ENCODE data around the gene IMPG2. TPM values are rescaled to one million over a fixed set of nuclear protein-coding genes. Genes with fewer than 3 reads are reported as not detected.

Gene IMPG2
- total RNA-seq, 2 donors from 2014 or later: 0.23 to 0.28 TPM

DNA sequence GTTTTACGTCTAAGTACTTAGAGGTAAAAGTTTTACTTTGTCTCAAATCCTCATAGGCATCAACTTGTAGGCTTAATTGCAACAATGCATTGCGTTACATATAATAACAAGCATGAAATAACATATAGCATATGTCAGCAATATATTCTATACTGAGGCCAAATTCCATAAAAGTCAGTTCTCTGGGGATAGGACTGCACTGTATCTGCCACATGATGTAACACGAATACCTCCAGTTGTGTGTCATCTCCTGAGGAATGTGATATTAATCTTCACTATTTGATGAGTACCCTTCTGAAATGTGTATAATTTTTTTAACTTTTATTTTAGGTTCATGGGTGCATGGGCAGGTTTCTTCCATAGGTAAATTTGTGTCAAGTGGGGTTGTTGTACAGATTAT is 126.4 kb downstream of the IMPG2 start:
- H3K36me3 ChIP-seq: no peaks in the 10 kb centered on the region
- no peaks in the 10 kb centered on the region for H3K4me1 ChIP-seq (replicated peaks)
- WGBS: 94% methylated on average over 3 of the region's 3 CpGs
- no peaks in the 10 kb centered on the region for H3K9me3 ChIP-seq
- TF ChIP-seq, protein P1, sequence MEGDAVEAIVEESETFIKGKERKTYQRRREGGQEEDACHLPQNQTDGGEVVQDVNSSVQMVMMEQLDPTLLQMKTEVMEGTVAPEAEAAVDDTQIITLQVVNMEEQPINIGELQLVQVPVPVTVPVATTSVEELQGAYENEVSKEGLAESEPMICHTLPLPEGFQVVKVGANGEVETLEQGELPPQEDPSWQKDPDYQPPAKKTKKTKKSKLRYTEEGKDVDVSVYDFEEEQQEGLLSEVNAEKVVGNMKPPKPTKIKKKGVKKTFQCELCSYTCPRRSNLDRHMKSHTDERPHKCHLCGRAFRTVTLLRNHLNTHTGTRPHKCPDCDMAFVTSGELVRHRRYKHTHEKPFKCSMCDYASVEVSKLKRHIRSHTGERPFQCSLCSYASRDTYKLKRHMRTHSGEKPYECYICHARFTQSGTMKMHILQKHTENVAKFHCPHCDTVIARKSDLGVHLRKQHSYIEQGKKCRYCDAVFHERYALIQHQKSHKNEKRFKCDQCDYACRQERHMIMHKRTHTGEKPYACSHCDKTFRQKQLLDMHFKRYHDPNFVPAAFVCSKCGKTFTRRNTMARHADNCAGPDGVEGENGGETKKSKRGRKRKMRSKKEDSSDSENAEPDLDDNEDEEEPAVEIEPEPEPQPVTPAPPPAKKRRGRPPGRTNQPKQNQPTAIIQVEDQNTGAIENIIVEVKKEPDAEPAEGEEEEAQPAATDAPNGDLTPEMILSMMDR (IDR thresholded peaks at IDR 0.05): no peak
- TF ChIP-seq POLR2AphosphoS5 (IDR thresholded peaks at IDR 0.05) (no peak), POLR2A (IDR thresholded peaks at IDR 0.05) (no peak)
- intact Hi-C loops (cut with DNase I): loop anchor here (2.0 kb wide), 1 partner anchor 303 kb away; no protein-coding TSS in a partner anchor
- no peaks in the 10 kb centered on the region for H3K27me3 ChIP-seq (replicated peaks; ENCODE audit: insufficient read depth)
- no peak overlapping the region for H3K4me3 ChIP-seq
- DNase-seq (ENCODE audit: low spot score): no peak
- no peak overlapping the region for H3K27ac ChIP-seq

DNA sequence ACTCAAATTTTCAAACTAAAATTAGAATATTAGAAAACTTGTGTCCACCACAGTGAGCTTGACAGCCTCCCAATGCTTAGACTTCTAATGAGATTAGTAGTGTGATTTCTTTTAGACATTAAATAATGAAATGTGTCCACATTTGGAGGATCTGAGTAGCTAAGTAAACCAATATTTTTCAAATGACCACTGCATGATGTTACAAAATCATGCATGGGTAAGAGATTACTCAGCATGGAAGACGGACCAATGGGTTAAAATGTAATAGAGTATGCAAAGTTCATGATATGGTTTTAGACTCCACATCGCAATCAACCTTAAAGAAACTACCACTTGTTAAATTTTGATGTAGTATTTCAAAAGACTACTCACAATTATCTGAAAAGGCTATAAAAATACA is 130.6 kb downstream of the IMPG2 start:
- TF ChIP-seq POLR2AphosphoS5 (IDR thresholded peaks at IDR 0.05) (no peak), POLR2A (IDR thresholded peaks at IDR 0.05) (no peak)
- TF ChIP-seq, protein P1 (IDR thresholded peaks at IDR 0.05): no peak
- Histone ChIP-seq H3K4me1 (replicated peaks) (no peaks in the 10 kb centered on the region), H3K27ac (no peak overlapping the region), H3K9me3 (no peaks in the 10 kb centered on the region), H3K36me3 (no peaks in the 10 kb centered on the region), H3K27me3 (replicated peaks; ENCODE audit: insufficient read depth) (no peaks in the 10 kb centered on the region), H3K4me3 (no peak overlapping the region)
- DNase-seq (ENCODE audit: low spot score): no peak
- WGBS: 96% methylated on average over 2 of the region's 2 CpGs
- intact Hi-C loops (cut with DNase I): no loop called here

DNA sequence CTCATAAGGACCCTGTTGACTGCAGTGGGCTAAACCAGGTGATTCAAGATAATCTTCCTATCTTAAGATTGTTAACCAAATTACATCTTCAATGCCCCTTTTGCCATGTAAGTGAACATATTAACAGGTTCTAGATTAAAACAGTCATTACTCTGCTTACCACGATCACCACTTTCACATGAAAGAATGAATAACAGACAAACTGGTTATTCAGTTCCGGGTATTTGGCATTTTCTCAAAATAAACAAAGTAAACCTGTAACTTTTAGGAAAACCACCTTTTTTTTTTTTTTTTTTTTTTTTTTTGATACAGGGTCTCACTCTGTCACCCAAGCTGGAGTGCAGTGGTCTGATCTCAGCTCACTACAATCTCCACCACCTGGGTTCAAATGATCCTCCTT is 131.2 kb downstream of the IMPG2 start:
- TF ChIP-seq, protein P1 (IDR thresholded peaks at IDR 0.05): no peak
- no peak for TF ChIP-seq POLR2A (IDR thresholded peaks at IDR 0.05)
- no peak for TF ChIP-seq POLR2AphosphoS5 (IDR thresholded peaks at IDR 0.05)
- Histone ChIP-seq H3K27me3 (replicated peaks; ENCODE audit: insufficient read depth) (no peaks in the 10 kb centered on the region), H3K4me1 (replicated peaks) (no peaks in the 10 kb centered on the region), H3K9me3 (no peaks in the 10 kb centered on the region), H3K36me3 (no peaks in the 10 kb centered on the region), H3K27ac (no peak overlapping the region), H3K4me3 (no peak overlapping the region)
- intact Hi-C loops (cut with DNase I): no loop called here
- no peak for DNase-seq (ENCODE audit: low spot score)
- 38% methylated on average over 2 of the region's 2 CpGs for WGBS

DNA sequence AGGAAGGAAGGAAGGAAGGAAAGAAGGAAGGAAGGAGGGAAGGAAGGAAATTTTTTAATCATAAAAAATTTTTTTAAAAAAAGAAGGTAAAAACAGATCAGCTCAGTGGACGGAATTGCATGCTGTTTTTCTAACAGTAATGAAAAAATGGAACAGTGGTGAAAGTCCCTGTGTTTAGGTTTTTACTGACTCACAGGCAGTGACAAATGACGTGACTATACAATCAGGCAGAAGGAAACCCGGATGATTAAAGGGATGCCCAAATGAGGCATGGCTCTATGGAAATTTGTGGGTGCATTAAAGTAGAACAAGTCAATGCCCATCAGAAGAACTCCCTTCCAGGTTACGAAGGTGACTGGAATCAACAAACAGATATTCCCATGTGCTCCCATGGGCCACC is 135.0 kb downstream of the IMPG2 start:
- intact Hi-C loops (cut with DNase I): no loop called here
- Histone ChIP-seq H3K4me1 (replicated peaks) (no peaks in the 10 kb centered on the region), H3K4me3 (no peak overlapping the region), H3K9me3 (no peaks in the 10 kb centered on the region), H3K36me3 (no peaks in the 10 kb centered on the region), H3K27ac (no peak overlapping the region), H3K27me3 (replicated peaks; ENCODE audit: insufficient read depth) (no peaks in the 10 kb centered on the region)
- TF ChIP-seq POLR2AphosphoS5 (IDR thresholded peaks at IDR 0.05): no peak
- TF ChIP-seq, protein P1 (IDR thresholded peaks at IDR 0.05): no peak
- no peak for TF ChIP-seq POLR2A (IDR thresholded peaks at IDR 0.05)
- DNase-seq (ENCODE audit: low spot score): no peak
- 89% methylated on average over 4 of the region's 4 CpGs for WGBS

DNA sequence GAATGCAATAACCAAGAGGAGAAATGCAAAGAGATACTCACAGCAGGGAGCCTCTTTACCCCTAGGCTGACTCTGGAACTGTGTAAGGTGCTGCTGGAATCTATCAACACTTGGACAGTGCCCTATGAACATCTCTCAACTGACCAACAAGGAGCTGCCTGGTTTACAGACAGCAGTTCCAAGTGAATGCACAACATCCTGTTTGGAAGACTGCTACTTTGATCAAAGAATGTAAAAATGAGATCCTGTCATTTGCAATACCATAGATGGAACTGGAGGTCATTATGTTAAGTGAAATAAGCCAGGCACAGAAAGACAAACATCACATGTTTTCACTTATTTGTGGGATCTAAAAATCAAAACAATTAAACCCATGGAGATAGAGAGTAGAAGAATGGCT is 136.3 kb downstream of the IMPG2 start:
- H3K27ac ChIP-seq: no peak overlapping the region
- intact Hi-C loops (cut with DNase I): no loop called here
- no peaks in the 10 kb centered on the region for H3K36me3 ChIP-seq
- H3K9me3 ChIP-seq: no peaks in the 10 kb centered on the region
- DNase-seq (ENCODE audit: low spot score): no peak
- no peaks in the 10 kb centered on the region for H3K27me3 ChIP-seq (replicated peaks; ENCODE audit: insufficient read depth)
- no peak overlapping the region for H3K4me3 ChIP-seq
- no peaks in the 10 kb centered on the region for H3K4me1 ChIP-seq (replicated peaks)
- TF ChIP-seq POLR2A (IDR thresholded peaks at IDR 0.05): no peak

All from prostate gland (tissue), 2 donors.